Keratinocyte (primary cell): ENCODE data around the gene MASP2. TPM values are rescaled to one million over a fixed set of nuclear protein-coding genes. Genes with fewer than 3 reads are reported as not detected.
A peak's percentile ranks its signal among the peaks of the same experiment; 100 is the strongest.

Experiments used
- DNase-seq: peaks from one replicate; pipeline ENCODE4 v3.0.0-alpha.2; 2011; ENCODE audit warnings: low read depth, missing footprints, low spot score
- FAIRE-seq: peaks from 2 replicates; lab custom pipeline; 2011; peaks lifted over from hg19 to GRCh38; lab: Jason Lieb, UNC
- H2AFZ ChIP-seq: 2 replicates; pipeline ENCODE4 v1.6.0; 2012; ENCODE audit warnings: low read length, control low read depth, inconsistent platforms; ENCODE audit not compliant: control insufficient read depth
- H3K27ac ChIP-seq: 2 replicates; pipeline ENCODE4 v1.5.1; 2011; ENCODE audit warnings: low read length; ENCODE audit not compliant: control insufficient read depth, insufficient read depth
- H3K27me3 ChIP-seq: 3 replicates; pipeline ENCODE4 v1.6.0; 2011; ENCODE audit warnings: low read length; ENCODE audit not compliant: control insufficient read depth, insufficient read depth; ENCODE audit errors: extremely low read depth
- H3K36me3 ChIP-seq, 2 experiments: 2 replicates in 1 of 2; 3 replicates in 1 of 2; pipeline ENCODE4 v1.5.1; 2011; ENCODE audit warnings: low read length in 2 of 2, mild to moderate bottlenecking in 1 of 2; ENCODE audit not compliant: control insufficient read depth in 2 of 2, insufficient read depth in 2 of 2; ENCODE audit errors: extremely low read depth in 1 of 2
- H3K4me1 ChIP-seq: 3 replicates; pipeline ENCODE4 v1.5.1; 2011; ENCODE audit warnings: low read length; ENCODE audit not compliant: control insufficient read depth, insufficient read depth; ENCODE audit errors: extremely low read depth
- H3K4me2 ChIP-seq: 3 replicates; pipeline ENCODE4 v1.6.0; 2011; ENCODE audit warnings: low read depth, low read length; ENCODE audit not compliant: control insufficient read depth, insufficient read depth; ENCODE audit errors: extremely low read depth
- H3K4me3 ChIP-seq, 3 experiments: fragments of 200-600 bp in 1 of 3; sonication (generic) in 1 of 3; 2 replicates in 2 of 3; 3 replicates in 1 of 3; pipeline ENCODE4 v1.5.1; 2011 to 2016; ENCODE audit warnings: low read length in 3 of 3, mild to moderate bottlenecking in 3 of 3, control low read depth in 2 of 3, inconsistent platforms in 1 of 3, low read depth in 1 of 3, mixed read lengths in 1 of 3, mixed run types in 1 of 3, moderate library complexity in 1 of 3; ENCODE audit not compliant: control insufficient read depth in 2 of 3, insufficient read depth in 2 of 3; ENCODE audit errors: extremely low read depth in 1 of 3
- H3K79me2 ChIP-seq: 2 replicates; pipeline ENCODE4 v1.6.0; 2012; ENCODE audit warnings: low read length; ENCODE audit not compliant: control insufficient read depth, insufficient read depth
- H3K9ac ChIP-seq: 3 replicates; pipeline ENCODE4 v1.6.0; 2011; ENCODE audit warnings: low read length; ENCODE audit not compliant: control insufficient read depth, insufficient read depth; ENCODE audit errors: extremely low read depth
- H3K9me1 ChIP-seq: 3 replicates; pipeline ENCODE4 v1.6.0; 2011; ENCODE audit warnings: low read length; ENCODE audit not compliant: control insufficient read depth, insufficient read depth; ENCODE audit errors: extremely low read depth
- H3K9me3 ChIP-seq: 2 replicates; pipeline ENCODE4 v1.5.1; 2012; ENCODE audit warnings: low read depth, low read length; ENCODE audit not compliant: control insufficient read depth
- H4K20me1 ChIP-seq: 3 replicates; pipeline ENCODE4 v1.6.0; 2011; ENCODE audit warnings: low read length; ENCODE audit not compliant: control insufficient read depth, insufficient read depth; ENCODE audit errors: extremely low read depth
- CTCF ChIP-seq, 3 experiments: IDR thresholded peaks in 1 of 3; conservative IDR thresholded peaks in 1 of 3; optimal IDR thresholded peaks in 1 of 3; 2 replicates in 2 of 3; 3 replicates in 1 of 3; pipeline versions ENCODE3 to v1.5.1; 2011; ENCODE audit warnings: low read length in 3 of 3, mild to moderate bottlenecking in 3 of 3, moderate library complexity in 2 of 3, control low read depth in 1 of 3, inconsistent platforms in 1 of 3; ENCODE audit not compliant: insufficient read depth in 2 of 3; ENCODE audit errors: extremely low read depth in 1 of 3
- EZH2 ChIP-seq: IDR thresholded peaks from one replicate; pipeline ENCODE4 v1.6.1; 2012; ENCODE audit warnings: inconsistent platforms, mild to moderate bottlenecking, low read length, moderate library complexity
- dilution Hi-C: fragments of 300-500 bp; cut with MboI; formaldehyde crosslinking; loops from one replicate; pipeline ENCODE4 v1.7.0; 2020; ENCODE audit warnings: low sequenced_read_pairs; ENCODE audit not compliant: extremely low pct_ligation_motif_present
- polyA plus RNA-seq, 5 experiments: library from polyadenylated mRNA; depleted of rRNA in 3 of 5; stranded (reverse) in 3 of 5; stranded (forward) in 1 of 5; unstranded in 1 of 5; fragments of >200 nt; gene quantifications; 1 replicate in 1 of 5; 2 replicates in 3 of 5; 3 replicates in 1 of 5; pipeline versions ENCODE4 v1.2.1 to v1.2.3, GENCODE V29; 2011 to 2012; ENCODE audit warnings: missing spikeins in 2 of 5, low read depth in 1 of 5, low replicate concordance in 1 of 5

Gene MASP2
- polyA plus RNA-seq, 1 donor (not counting 4 experiments of a cell fraction or from before 2014, with no cell fraction given), result 0.03 TPM

GRCh38 chr1:11062965-11063401 is 15.9 kb upstream of the MASP2 start:
- dilution Hi-C loops, result no loop called here
- Histone ChIP-seq H2AFZ (no peak overlapping the region), H3K36me3 (peaks cover 15 to 24% of the 10 kb centered on the region in 2 experiments)

GRCh38 chr1:11061652-11062365 is 14.8 kb upstream of the MASP2 start:
- Histone ChIP-seq H4K20me1 (no peaks in the 10 kb centered on the region), H3K4me2 (peak overlapping the region; percentile 86), H2AFZ (no peak overlapping the region), H3K9ac (no peak overlapping the region), H3K27ac (no peak overlapping the region), H3K79me2 (peaks cover 26% of the 10 kb centered on the region), H3K36me3 (peaks cover 10 to 27% of the 10 kb centered on the region in 2 experiments), H3K9me3 (no peaks in the 10 kb centered on the region), H3K27me3 (no peaks in the 10 kb centered on the region), H3K4me1 (peaks cover 16% of the 10 kb centered on the region), H3K4me3 (no peak overlapping the region), H3K9me1 (no peaks in the 10 kb centered on the region)
- dilution Hi-C loops, result no loop called here
- TF ChIP-seq CTCF (optimal IDR thresholded peaks at IDR 0.05 in 1 of 3, IDR thresholded peaks at IDR 0.05 in 1 of 3, conservative IDR thresholded peaks at IDR 0.05 in 1 of 3; ENCODE audit: extremely low read depth in 1 of 3, insufficient read depth in 2 of 3, low read length in 3 of 3) (no peak), EZH2 (no peak)
- FAIRE-seq (no peak), DNase-seq (no peak)

More at GRCh38 chr1:11062965-11063401, 15.9 kb upstream of the MASP2 start:
- no peak overlapping the region for H3K9ac ChIP-seq
- H4K20me1 ChIP-seq, result no peaks in the 10 kb centered on the region
- H3K4me1 ChIP-seq, result peaks cover 15% of the 10 kb centered on the region
- H3K27me3 ChIP-seq, result no peaks in the 10 kb centered on the region
- H3K9me1 ChIP-seq, result no peaks in the 10 kb centered on the region
- H3K79me2 ChIP-seq, result peaks cover 24% of the 10 kb centered on the region
- no peak overlapping the region for H3K4me3 ChIP-seq
- no peaks in the 10 kb centered on the region for H3K9me3 ChIP-seq
- no peak for FAIRE-seq
- TF ChIP-seq CTCF (optimal IDR thresholded peaks at IDR 0.05 in 1 of 3, IDR thresholded peaks at IDR 0.05 in 1 of 3, conservative IDR thresholded peaks at IDR 0.05 in 1 of 3; ENCODE audit: extremely low read depth in 1 of 3, insufficient read depth in 2 of 3, low read length in 3 of 3), result no peak
- no peak for TF ChIP-seq EZH2
- DNase-seq, result no peak
- H3K27ac ChIP-seq, result no peak overlapping the region
- H3K4me2 ChIP-seq, result no peak overlapping the region
